ENCODE data around the gene EPS8L1.
A peak's percentile ranks its signal among the peaks of the same experiment; 100 is the strongest.
"Not testable (repeated sequence)": the region's sequence is repeated elsewhere in the genome, so short reads cannot be mapped to it uniquely, and the experiment has no call there.

EPS8L1 gene

DNA sequence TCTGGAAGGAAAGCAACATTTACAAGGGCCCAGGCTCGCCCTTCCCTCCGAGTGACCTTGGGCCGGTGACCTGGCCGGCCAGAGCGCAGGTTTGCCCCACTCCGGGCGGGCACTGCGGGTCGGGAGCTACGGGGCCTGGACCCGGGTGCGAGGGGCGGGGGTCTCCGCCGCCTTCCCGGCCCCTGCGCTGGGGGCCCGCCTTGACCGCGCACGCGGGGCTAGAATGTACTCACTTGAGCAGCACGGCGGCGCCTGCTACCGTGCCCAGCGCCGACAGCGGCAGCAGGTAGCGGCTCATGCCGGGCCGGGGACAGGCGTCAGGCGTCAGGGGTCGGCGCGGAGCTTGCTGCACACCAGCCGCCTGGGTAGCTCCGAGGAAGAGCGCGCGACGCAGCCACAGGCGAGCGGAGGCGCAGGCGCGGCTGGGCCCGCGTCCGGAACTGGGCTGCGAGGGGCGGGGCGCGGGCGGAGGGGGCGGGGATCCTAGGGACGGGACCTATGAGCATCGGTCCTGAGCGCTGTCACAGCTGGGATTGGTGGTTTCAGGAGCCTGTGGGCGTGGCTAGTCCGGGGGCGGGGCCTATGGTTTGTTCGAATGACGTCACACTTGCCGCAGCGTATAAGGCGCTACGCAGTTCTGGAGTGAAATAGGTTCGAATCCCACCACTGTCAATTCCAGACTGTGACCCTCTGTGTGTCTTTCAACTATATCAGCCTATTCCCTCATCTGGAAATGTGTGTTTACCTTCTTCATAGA lies 12.8 kb upstream of the EPS8L1 start, which contains the start of gene RDH13:
Gene RDH13 (minus strand): TSS at position 414 of the 757 bp plus-strand sequence. CDS start 116 bp downstream, at position 298.
- DNase-seq, result peak; percentile 97
- peak within 1 kb of the TSS; percentile 54 for H3K4me3 ChIP-seq (ENCODE audit: low read depth, low read length)
- H3K9me3 ChIP-seq (ENCODE audit: severe bottlenecking), result no peaks in the 10 kb centered on the region
- H3K36me3 ChIP-seq, result peaks cover 11% of the 10 kb centered on the region
- H3K27me3 ChIP-seq (ENCODE audit: insufficient read depth, low read depth, severe bottlenecking), result peaks cover 5% of the 10 kb centered on the region
- no peak within 1 kb of the TSS for H3K27ac ChIP-seq
- TF ChIP-seq, protein P1, sequence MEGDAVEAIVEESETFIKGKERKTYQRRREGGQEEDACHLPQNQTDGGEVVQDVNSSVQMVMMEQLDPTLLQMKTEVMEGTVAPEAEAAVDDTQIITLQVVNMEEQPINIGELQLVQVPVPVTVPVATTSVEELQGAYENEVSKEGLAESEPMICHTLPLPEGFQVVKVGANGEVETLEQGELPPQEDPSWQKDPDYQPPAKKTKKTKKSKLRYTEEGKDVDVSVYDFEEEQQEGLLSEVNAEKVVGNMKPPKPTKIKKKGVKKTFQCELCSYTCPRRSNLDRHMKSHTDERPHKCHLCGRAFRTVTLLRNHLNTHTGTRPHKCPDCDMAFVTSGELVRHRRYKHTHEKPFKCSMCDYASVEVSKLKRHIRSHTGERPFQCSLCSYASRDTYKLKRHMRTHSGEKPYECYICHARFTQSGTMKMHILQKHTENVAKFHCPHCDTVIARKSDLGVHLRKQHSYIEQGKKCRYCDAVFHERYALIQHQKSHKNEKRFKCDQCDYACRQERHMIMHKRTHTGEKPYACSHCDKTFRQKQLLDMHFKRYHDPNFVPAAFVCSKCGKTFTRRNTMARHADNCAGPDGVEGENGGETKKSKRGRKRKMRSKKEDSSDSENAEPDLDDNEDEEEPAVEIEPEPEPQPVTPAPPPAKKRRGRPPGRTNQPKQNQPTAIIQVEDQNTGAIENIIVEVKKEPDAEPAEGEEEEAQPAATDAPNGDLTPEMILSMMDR (IDR thresholded peaks at IDR 0.05; ENCODE audit: low read depth, low read length), result no peak

DNA sequence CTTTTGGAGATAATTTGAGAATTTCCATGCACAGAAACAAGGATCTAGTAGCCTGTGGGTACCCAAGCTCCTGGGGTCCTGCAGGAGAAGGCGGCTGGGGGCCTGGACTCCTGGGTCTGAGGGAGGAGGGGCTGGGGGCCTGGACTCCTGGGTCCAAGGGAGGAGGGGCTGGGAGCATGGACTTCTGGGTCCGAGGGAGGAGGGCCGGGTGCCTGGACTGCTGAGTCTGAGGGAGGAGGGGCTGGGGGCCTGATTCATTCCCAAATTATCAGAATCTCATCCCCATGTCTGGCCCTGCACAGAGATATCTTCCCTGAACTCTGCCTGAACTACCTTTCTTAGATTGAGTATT lies 12.2 kb upstream of the EPS8L1 start:
- Histone ChIP-seq H3K27ac (no peak overlapping the region), H3K27me3 (ENCODE audit: insufficient read depth, low read depth, severe bottlenecking) (peaks cover 5% of the 10 kb centered on the region), H3K36me3 (peaks cover 8% of the 10 kb centered on the region), H3K9me3 (ENCODE audit: severe bottlenecking) (no peaks in the 10 kb centered on the region), H3K4me3 (ENCODE audit: low read depth, low read length) (no peak overlapping the region)
- DNase-seq, result no peak
- TF ChIP-seq, protein P1 (IDR thresholded peaks at IDR 0.05; ENCODE audit: low read depth, low read length), result no peak

DNA sequence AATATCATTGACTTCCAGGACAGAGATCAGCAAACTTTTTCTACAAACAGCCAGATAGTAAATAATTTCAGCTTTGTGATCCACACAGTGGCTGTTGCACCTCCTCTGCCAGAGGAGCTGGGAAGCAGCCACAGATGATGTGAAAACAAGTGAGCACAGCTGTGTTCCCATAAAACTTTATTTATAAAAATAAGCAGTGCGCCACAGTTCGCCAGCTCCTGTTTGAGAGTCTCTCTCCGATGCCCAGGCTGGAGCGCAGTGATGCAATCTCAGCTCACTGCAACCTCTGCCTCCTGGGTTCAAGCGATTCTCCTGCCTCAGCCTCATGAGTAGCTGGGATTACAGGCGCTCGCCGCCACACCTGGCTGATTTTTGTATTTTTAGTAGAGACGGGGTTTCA lies 10.2 kb upstream of the EPS8L1 start:
- DNase-seq; H3K27ac ChIP-seq; H3K36me3 ChIP-seq; H3K4me3 ChIP-seq (ENCODE audit: low read depth, low read length); H3K9me3 ChIP-seq (ENCODE audit: severe bottlenecking): not testable (repeated sequence)
- peaks cover 11% of the 10 kb centered on the region for H3K27me3 ChIP-seq (ENCODE audit: insufficient read depth, low read depth, severe bottlenecking)

DNA sequence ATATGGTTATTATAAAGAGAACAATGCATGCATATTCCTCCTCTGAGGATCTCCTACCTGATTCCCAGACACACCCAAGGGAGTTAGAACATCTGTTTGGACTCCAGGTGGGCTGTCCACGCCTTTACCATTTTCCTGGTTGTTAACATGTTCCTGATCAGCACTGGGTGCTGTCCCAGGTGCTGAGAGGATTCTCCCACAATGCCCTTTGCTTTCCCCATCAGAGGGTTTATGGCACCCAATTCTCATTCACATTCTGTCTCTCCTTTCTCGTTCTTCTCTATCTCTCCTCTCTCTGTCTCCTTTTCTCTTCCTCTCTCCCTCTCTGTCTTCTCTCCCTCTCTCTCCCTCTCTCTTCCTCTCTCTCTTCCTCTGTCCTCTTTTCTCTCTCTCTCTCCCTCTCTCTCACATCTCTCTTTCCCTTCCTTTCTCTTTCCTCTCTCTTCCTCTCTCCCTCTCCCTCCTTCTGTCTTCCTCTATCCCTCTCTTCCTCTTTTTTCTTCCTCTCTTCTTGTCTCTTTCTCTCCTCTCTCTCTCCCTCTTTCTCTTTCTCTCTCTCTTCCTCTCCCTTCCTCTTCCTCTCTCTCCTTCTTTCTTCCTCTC lies 9.5 kb upstream of the EPS8L1 start:
- TF ChIP-seq, protein P1 (IDR thresholded peaks at IDR 0.05; ENCODE audit: low read depth, low read length), result no peak
- Histone ChIP-seq H3K9me3 (ENCODE audit: severe bottlenecking) (peaks cover 4% of the 10 kb centered on the region), H3K27ac (no peak overlapping the region), H3K27me3 (ENCODE audit: insufficient read depth, low read depth, severe bottlenecking) (peaks cover 11% of the 10 kb centered on the region), H3K36me3 (no peaks in the 10 kb centered on the region), H3K4me3 (ENCODE audit: low read depth, low read length) (no peak overlapping the region)
- no peak for DNase-seq

DNA sequence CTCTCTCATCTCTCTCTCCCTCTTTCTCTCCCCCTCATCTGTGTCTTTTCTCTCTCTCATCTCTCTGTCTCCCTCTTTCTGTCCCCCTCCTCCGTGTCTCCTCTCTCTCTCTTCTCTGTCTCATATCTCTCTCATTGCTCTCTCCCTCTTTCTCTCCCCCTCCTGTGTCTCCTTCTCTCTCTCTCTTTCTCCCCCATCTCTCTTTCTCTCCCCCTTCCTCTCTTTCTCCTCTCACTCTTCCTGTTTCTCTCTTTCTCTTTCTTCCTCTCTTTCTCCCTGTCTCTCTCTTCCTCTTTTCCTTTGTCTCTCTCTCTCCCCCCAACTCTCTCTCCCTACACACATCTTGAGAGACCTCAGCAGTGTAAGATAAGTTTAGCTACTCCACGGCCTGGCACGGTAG lies 7.8 kb upstream of the EPS8L1 start:
- H3K36me3 ChIP-seq, result no peaks in the 10 kb centered on the region
- no peak overlapping the region for H3K4me3 ChIP-seq (ENCODE audit: low read depth, low read length)
- H3K9me3 ChIP-seq (ENCODE audit: severe bottlenecking), result peaks cover 4% of the 10 kb centered on the region
- TF ChIP-seq, protein P1 (IDR thresholded peaks at IDR 0.05; ENCODE audit: low read depth, low read length), result no peak
- no peak for DNase-seq
- peaks cover 11% of the 10 kb centered on the region for H3K27me3 ChIP-seq (ENCODE audit: insufficient read depth, low read depth, severe bottlenecking)
- no peak overlapping the region for H3K27ac ChIP-seq

DNA sequence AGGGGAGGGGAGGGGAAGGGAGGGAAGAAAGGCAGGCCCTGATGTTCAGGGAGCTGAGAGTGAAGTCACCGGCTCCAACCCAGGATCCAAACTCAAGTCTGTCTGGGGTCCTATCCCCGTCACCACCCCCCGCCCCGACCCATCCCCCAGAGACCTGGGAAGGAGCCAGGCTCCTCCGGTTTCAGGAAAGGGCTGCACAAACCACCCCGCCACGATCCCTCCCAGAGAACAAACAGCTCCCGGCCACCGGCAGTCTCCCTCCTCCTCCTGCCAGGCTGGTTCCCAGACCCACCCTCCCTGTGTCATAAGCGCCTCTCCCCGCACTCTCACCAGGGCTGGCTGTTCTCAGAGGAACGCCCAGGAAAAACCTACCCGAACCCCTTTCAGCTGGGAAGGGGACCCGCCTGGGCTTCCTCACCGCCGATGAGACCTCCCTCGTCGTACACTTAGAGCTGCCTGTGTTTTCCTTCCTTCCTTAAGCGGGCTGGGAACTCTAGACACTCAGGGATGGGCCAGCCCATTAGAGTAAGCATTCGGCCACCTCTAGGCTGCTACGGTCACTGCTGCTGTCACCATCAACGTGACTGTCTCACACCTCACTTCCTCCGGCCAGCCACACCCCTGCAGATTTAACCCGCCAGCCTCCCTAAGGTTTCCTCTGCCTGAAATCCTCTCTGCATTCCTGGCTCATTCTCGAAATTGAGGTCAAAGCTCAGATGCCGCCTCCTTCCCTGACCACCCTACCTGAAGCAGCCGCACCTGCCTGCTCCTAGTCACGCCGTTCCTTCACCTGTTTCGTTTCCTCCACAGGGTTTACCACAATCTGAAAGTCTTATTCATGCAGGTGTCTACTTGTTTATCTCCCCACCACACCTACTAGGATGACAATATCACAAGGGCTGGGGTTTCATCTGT lies 6.5 kb upstream of the EPS8L1 start:
- Histone ChIP-seq H3K36me3 (no peaks in the 10 kb centered on the region), H3K27me3 (ENCODE audit: insufficient read depth, low read depth, severe bottlenecking) (peaks cover 11% of the 10 kb centered on the region), H3K27ac (no peak overlapping the region), H3K4me3 (ENCODE audit: low read depth, low read length) (peak overlapping the region; percentile 31), H3K9me3 (ENCODE audit: severe bottlenecking) (peaks cover 4% of the 10 kb centered on the region)
- peak; percentile 56 for DNase-seq
- TF ChIP-seq, protein P1 (IDR thresholded peaks at IDR 0.05; ENCODE audit: low read depth, low read length), result no peak
